IMR-90 (cell line): ENCODE results near the gene MCRS1. TPM values are rescaled to one million over a fixed set of nuclear protein-coding genes. Genes with fewer than 3 reads are reported as not detected.

Experiments
- ATAC-seq: fragments of 200-7000 bp; cut with Tn5 transposase; 2 replicates; pipeline ENCODE4 v1.9.1; 2020; ENCODE audit warnings: low read depth, mild to moderate bottlenecking, moderate library complexity
- BruUV-seq: library from RNA; stranded (reverse); fragments of 400-500 nt; replicated peaks from 2 replicates; lab custom pipeline; 2021; lab: Mats Ljungman, UMichigan
- CTCF ChIA-PET: fragments of 300-600 bp; formaldehyde crosslinking; extraction: SDS; loops from one replicate; lab custom pipeline; 2021; ENCODE audit warnings: antibody characterized with exemption; lab: Yijun Ruan, JAX
- POLR2A ChIA-PET: fragments of 300-600 bp; sonication (Branson Sonifier 250); formaldehyde crosslinking; loops from one replicate; lab custom pipeline; 2022; ENCODE audit warnings: antibody characterized with exemption; ENCODE audit not compliant: unreplicated experiment; lab: Charles Lee
- DNase-seq: peaks from one replicate; pipeline ENCODE4 v3.0.0; 2013
- H2AFZ ChIP-seq: replicated peaks from 2 replicates; pipeline ENCODE3; 2013; ENCODE audit warnings: low read length, mild to moderate bottlenecking; ENCODE audit not compliant: poor library complexity
- H2AK5ac ChIP-seq: 2 replicates; pipeline ENCODE4 v1.6.1; 2013; ENCODE audit warnings: low read depth, low read length, inconsistent platforms
- H2AK9ac ChIP-seq: replicated peaks from 2 replicates; pipeline ENCODE3; 2013; ENCODE audit warnings: mild to moderate bottlenecking, low read depth, low read length, moderate library complexity; ENCODE audit not compliant: poor library complexity
- H2BK120ac ChIP-seq: 2 replicates; pipeline ENCODE4 v1.6.1; 2013; ENCODE audit warnings: low read depth, low read length, inconsistent platforms
- H2BK15ac ChIP-seq: 3 replicates; pipeline ENCODE4 v1.6.1; 2013; ENCODE audit warnings: low read depth, low read length, inconsistent platforms
- H2BK20ac ChIP-seq: 2 replicates; pipeline ENCODE4 v1.6.1; 2013; ENCODE audit warnings: low read depth, mild to moderate bottlenecking, inconsistent platforms, low read length, moderate library complexity
- H2BK5ac ChIP-seq: 2 replicates; pipeline ENCODE4 v1.6.1; 2013; ENCODE audit warnings: mild to moderate bottlenecking, low read depth, low read length, inconsistent platforms; ENCODE audit not compliant: poor library complexity, severe bottlenecking
- H3K14ac ChIP-seq: replicated peaks from 2 replicates; pipeline ENCODE4 v1.6.1; 2013; ENCODE audit warnings: low read depth, low read length, inconsistent platforms
- H3K18ac ChIP-seq: 2 replicates; pipeline ENCODE4 v1.6.1; 2013; ENCODE audit warnings: low read depth, low read length, control low read depth
- H3K23ac ChIP-seq: 2 replicates; pipeline ENCODE4 v1.6.1; 2013; ENCODE audit warnings: low read depth, low read length, inconsistent platforms
- H3K27ac ChIP-seq: 2 replicates; pipeline ENCODE4 v1.5.1; 2013; ENCODE audit warnings: mild to moderate bottlenecking, control low read depth, low read length; ENCODE audit not compliant: insufficient read depth
- H3K27me3 ChIP-seq: 2 replicates; pipeline ENCODE4 v1.6.1; 2013; ENCODE audit warnings: low read length; ENCODE audit not compliant: control insufficient read depth, insufficient read depth
- H3K36me3 ChIP-seq: 2 replicates; pipeline ENCODE4 v1.6.1; 2013; ENCODE audit warnings: low read length, mixed read lengths; ENCODE audit not compliant: control insufficient read depth, insufficient read depth
- H3K4ac ChIP-seq: 2 replicates; pipeline ENCODE4 v1.6.1; 2013; ENCODE audit warnings: low read depth, low read length, inconsistent platforms
- H3K4me1 ChIP-seq: 2 replicates; pipeline ENCODE4 v1.6.1; 2013; ENCODE audit warnings: low read length, mixed read lengths; ENCODE audit not compliant: control insufficient read depth, insufficient read depth
- H3K4me2 ChIP-seq: 2 replicates; pipeline ENCODE4 v1.6.1; 2013; ENCODE audit warnings: low read depth, mild to moderate bottlenecking, control low read depth, low read length, moderate library complexity
- H3K4me3 ChIP-seq: 2 replicates; pipeline ENCODE4 v1.5.1; 2013; ENCODE audit warnings: low read depth, mild to moderate bottlenecking, control low read depth, low read length, moderate library complexity; ENCODE audit not compliant: insufficient read depth
- H3K56ac ChIP-seq: 2 replicates; pipeline ENCODE4 v1.6.1; 2013; ENCODE audit warnings: low read length, inconsistent platforms; ENCODE audit not compliant: insufficient read depth; ENCODE audit errors: extremely low read depth
- H3K79me1 ChIP-seq, 2 experiments: 2 replicates each; pipeline ENCODE4 v1.6.1; 2013; ENCODE audit warnings: low read length in 2 of 2, inconsistent platforms in 1 of 2, low read depth in 1 of 2
- H3K9ac ChIP-seq: 2 replicates; pipeline ENCODE4 v1.6.1; 2013; ENCODE audit warnings: low read depth, low read length, control low read depth
- H3K9me1 ChIP-seq: 2 replicates; pipeline ENCODE4 v1.6.1; 2013; ENCODE audit warnings: low read length, inconsistent platforms; ENCODE audit not compliant: insufficient read depth
- H3K9me3 ChIP-seq: 2 replicates; pipeline ENCODE4 v1.6.1; 2013; ENCODE audit warnings: low read length; ENCODE audit not compliant: control insufficient read depth, insufficient read depth
- H4K20me1 ChIP-seq: 2 replicates; pipeline ENCODE4 v1.6.1; 2013; ENCODE audit warnings: low read length, inconsistent platforms; ENCODE audit not compliant: insufficient read depth
- H4K5ac ChIP-seq: 2 replicates; pipeline ENCODE4 v1.6.1; 2013; ENCODE audit warnings: mild to moderate bottlenecking, low read depth, low read length, control low read depth
- H4K8ac ChIP-seq, 2 experiments: 2 replicates each; pipeline ENCODE4 v1.6.1; 2013; ENCODE audit warnings: low read depth in 2 of 2, low read length in 2 of 2, control low read depth in 1 of 2, inconsistent platforms in 1 of 2
- H4K91ac ChIP-seq: 2 replicates; pipeline ENCODE4 v1.6.1; 2013; ENCODE audit warnings: low read depth, low read length, inconsistent platforms; ENCODE audit not compliant: insufficient read depth
- BHLHE40 ChIP-seq: fragments of 150-350 bp; IDR thresholded peaks from 2 replicates; pipeline ENCODE4 v1.6.1; 2016; ENCODE audit warnings: mild to moderate bottlenecking, low read depth, low read length
- CEBPB ChIP-seq: IDR thresholded peaks from 2 replicates; pipeline ENCODE4 v1.6.1; 2012; ENCODE audit warnings: low read depth, low read length, improper control_type of control experiment
- CHD1 ChIP-seq: IDR thresholded peaks from 2 replicates; pipeline ENCODE4 v1.6.1; 2012; ENCODE audit warnings: low read depth, low read length, improper control_type of control experiment
- FOS ChIP-seq: fragments of 150-350 bp; IDR thresholded peaks from 2 replicates; pipeline ENCODE4 v1.6.1; 2016; ENCODE audit warnings: low read depth, low read length
- MAFK ChIP-seq: IDR thresholded peaks from 2 replicates; pipeline ENCODE4 v1.6.1; 2012; ENCODE audit warnings: low read depth, low read length, improper control_type of control experiment
- MAZ ChIP-seq: IDR thresholded peaks from 2 replicates; pipeline ENCODE4 v1.6.1; 2012; ENCODE audit warnings: low read depth, mild to moderate bottlenecking, low read length, improper control_type of control experiment, moderate library complexity, borderline replicate concordance
- MXI1 ChIP-seq: IDR thresholded peaks from 2 replicates; pipeline ENCODE4 v1.6.1; 2012; ENCODE audit warnings: low read depth, mild to moderate bottlenecking, low read length, moderate library complexity, borderline replicate concordance
- NFE2L2 ChIP-seq: fragments of 150-350 bp; IDR thresholded peaks from 2 replicates; pipeline ENCODE4 v1.6.1; 2016; ENCODE audit warnings: low read depth, mild to moderate bottlenecking, low read length
- POLR2A ChIP-seq: IDR thresholded peaks from 2 replicates; pipeline ENCODE4 v1.6.1; 2012; ENCODE audit warnings: mild to moderate bottlenecking, low read depth, low read length
- RAD21 ChIP-seq: IDR thresholded peaks from 2 replicates; pipeline ENCODE4 v1.6.1; 2012; ENCODE audit warnings: low read length, improper control_type of control experiment
- RCOR1 ChIP-seq: IDR thresholded peaks from 2 replicates; pipeline ENCODE4 v1.6.1; 2012; ENCODE audit warnings: mild to moderate bottlenecking, low read length, improper control_type of control experiment; ENCODE audit not compliant: insufficient replicate concordance
- RFX5 ChIP-seq: IDR thresholded peaks from 2 replicates; pipeline ENCODE4 v1.8.0; 2012; ENCODE audit warnings: low read depth, mild to moderate bottlenecking, low read length, moderate library complexity
- SMC3 ChIP-seq: fragments of 150-350 bp; IDR thresholded peaks from 2 replicates; pipeline ENCODE4 v1.6.1; 2016; ENCODE audit warnings: low read depth, mild to moderate bottlenecking, antibody characterized with exemption, low read length, moderate library complexity
- WGBS, 2 experiments: methylation state at CpG; one replicate each; pipeline versions ENCODE4 v1.1.5 to v1.1.7; 2013; ENCODE audit warnings: missing lambda C conversion rate in 2 of 2; ENCODE audit not compliant: insufficient read length in 1 of 2; ENCODE audit errors: extremely low coverage in 2 of 2; 5-methylcytosine and 5-hydroxymethylcytosine counted together
- dilution Hi-C: fragments of 300-500 bp; cut with HindIII; formaldehyde crosslinking; loops from one replicate; pipeline ENCODE4 v1.14.3; 2018; ENCODE audit warnings: low sequenced_read_pairs; ENCODE audit not compliant: unreplicated experiment
- in situ Hi-C: fragments of 300-500 bp; cut with MboI; formaldehyde crosslinking; loops from 3 replicates; pipeline ENCODE4 v1.14.3; 2019; ENCODE audit warnings: low sequenced_read_pairs, inconsistent platforms, mixed read lengths
- intact Hi-C: fragments of 100-400 bp; cut with micrococcal nuclease; formaldehyde crosslinking; loops from 2 replicates; pipeline ENCODE4 v1.10.0; 2022
- polyA plus RNA-seq, 3 experiments: library from polyadenylated mRNA; depleted of rRNA; stranded (reverse); fragments of >200 nt; gene quantifications; 2 replicates each; pipeline ENCODE4 v1.2.3, GENCODE V29; 2012; ENCODE audit warnings: low replicate concordance in 1 of 3
- total RNA-seq: library from RNA; depleted of rRNA; stranded (reverse); fragments of >200 nt; gene quantifications from 2 replicates; pipeline ENCODE4 v1.2.3, GENCODE V29; 2012
- TF ChIP-seq, protein P1 (sequence below): conservative IDR thresholded peaks from 2 replicates; pipeline ENCODE4 v1.5.1; 2012; ENCODE audit warnings: mild to moderate bottlenecking, low read depth, low read length, improper control_type of control experiment
- TF ChIP-seq, protein P2 (sequence below): fragments of 150-350 bp; IDR thresholded peaks from 2 replicates; pipeline ENCODE4 v1.6.1; 2016; ENCODE audit warnings: low read depth, mild to moderate bottlenecking, low read length, moderate library complexity, borderline replicate concordance
- TF ChIP-seq, protein P3 (sequence below): fragments of 150-350 bp; IDR thresholded peaks from 2 replicates; pipeline ENCODE4 v1.6.1; 2017; ENCODE audit warnings: mild to moderate bottlenecking, antibody characterized with exemption, low read length, low read depth

MCRS1 gene
- total and polyA plus RNA-seq, 2 of the 4 experiments (the other 2 are of a cell fraction): 72.9 to 73.2 TPM

DNA sequence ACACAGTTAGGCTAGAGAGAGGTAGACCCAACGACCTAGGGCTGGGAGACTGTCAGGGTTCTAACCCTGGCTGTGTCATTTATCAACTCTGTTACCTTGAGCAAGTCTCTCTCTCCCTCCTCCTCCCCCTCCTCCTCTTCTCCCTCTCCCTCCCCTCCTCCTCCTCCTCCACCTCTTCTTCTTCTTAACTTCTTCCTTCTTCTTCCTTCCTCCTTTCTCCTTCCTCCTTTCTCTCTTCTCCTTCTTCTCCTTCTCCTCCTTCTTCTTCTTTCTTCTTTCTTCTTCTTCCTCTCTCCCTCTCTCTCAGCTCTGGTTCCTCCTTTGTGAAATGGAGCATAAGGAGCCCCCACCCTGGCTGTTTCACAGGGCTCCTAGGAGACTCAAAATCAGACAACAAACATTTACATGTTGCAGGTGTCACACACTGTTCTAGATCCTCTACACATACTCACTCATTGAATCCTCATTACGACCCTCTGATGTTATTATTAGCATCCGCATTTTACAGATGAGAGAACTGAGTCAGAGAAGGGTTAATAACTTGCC, 31.3 kb downstream of the MCRS1 start:
- Histone ChIP-seq H2BK5ac (no peak overlapping the region), H3K9ac (no peak overlapping the region), H3K23ac (no peak overlapping the region), H3K36me3 (no peaks in the 10 kb centered on the region), H3K14ac (no peak overlapping the region), H4K8ac (no peak overlapping the region), H3K79me1 (no peaks in the 10 kb centered on the region), H3K4me3 (no peak overlapping the region), H3K18ac (no peak overlapping the region), H2BK15ac (no peak overlapping the region), H3K4me1 (0 out of 2 replicates have a peak, but pooled peaks cover 2% of the 10 kb centered on the region), H3K4me2 (no peak overlapping the region), H2AK5ac (no peak overlapping the region), H4K91ac (no peak overlapping the region), H2BK120ac (no peak overlapping the region), H3K9me3 (no peaks in the 10 kb centered on the region), H3K4ac (no peak overlapping the region), H2AFZ (no peak overlapping the region), H3K27ac (no peak overlapping the region), H3K9me1 (no peaks in the 10 kb centered on the region), H3K56ac (no peak overlapping the region), H4K20me1 (no peaks in the 10 kb centered on the region; the same call in 1 of the 2 replicates), H3K27me3 (peaks cover 40% of the 10 kb centered on the region), H4K5ac (no peak overlapping the region), H2AK9ac (no peak overlapping the region), H2BK20ac (no peak overlapping the region)
- intact Hi-C loops (no loop called here), dilution Hi-C loops (no loop called here), in situ Hi-C loops (no loop called here)
- ATAC-seq: no peak
- ChIA-PET POLR2A (no interaction called here), CTCF (interaction anchor here (1.3 kb wide), 1 partner anchor 178 kb away, joined by 4 read pairs; no protein-coding TSS in a partner anchor)
- no peak for DNase-seq
- no TSS peak for BruUV-seq
- no CpG with 5 or more reads among the region's 3 CpGs for WGBS, 2 experiments
- TF ChIP-seq CHD1 (no peak), RFX5 (no peak), RCOR1 (no peak), MXI1 (no peak), MAFK (no peak), MAZ (no peak), BHLHE40 (no peak), FOS (no peak), NFE2L2 (no peak), SMC3 (no peak), RAD21 (no peak), POLR2A (no peak), CEBPB (no peak)
- TF ChIP-seq, protein P1, sequence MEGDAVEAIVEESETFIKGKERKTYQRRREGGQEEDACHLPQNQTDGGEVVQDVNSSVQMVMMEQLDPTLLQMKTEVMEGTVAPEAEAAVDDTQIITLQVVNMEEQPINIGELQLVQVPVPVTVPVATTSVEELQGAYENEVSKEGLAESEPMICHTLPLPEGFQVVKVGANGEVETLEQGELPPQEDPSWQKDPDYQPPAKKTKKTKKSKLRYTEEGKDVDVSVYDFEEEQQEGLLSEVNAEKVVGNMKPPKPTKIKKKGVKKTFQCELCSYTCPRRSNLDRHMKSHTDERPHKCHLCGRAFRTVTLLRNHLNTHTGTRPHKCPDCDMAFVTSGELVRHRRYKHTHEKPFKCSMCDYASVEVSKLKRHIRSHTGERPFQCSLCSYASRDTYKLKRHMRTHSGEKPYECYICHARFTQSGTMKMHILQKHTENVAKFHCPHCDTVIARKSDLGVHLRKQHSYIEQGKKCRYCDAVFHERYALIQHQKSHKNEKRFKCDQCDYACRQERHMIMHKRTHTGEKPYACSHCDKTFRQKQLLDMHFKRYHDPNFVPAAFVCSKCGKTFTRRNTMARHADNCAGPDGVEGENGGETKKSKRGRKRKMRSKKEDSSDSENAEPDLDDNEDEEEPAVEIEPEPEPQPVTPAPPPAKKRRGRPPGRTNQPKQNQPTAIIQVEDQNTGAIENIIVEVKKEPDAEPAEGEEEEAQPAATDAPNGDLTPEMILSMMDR: no peak
- TF ChIP-seq, protein P2, sequence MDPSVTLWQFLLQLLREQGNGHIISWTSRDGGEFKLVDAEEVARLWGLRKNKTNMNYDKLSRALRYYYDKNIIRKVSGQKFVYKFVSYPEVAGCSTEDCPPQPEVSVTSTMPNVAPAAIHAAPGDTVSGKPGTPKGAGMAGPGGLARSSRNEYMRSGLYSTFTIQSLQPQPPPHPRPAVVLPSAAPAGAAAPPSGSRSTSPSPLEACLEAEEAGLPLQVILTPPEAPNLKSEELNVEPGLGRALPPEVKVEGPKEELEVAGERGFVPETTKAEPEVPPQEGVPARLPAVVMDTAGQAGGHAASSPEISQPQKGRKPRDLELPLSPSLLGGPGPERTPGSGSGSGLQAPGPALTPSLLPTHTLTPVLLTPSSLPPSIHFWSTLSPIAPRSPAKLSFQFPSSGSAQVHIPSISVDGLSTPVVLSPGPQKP: no peak
- TF ChIP-seq, protein P3, sequence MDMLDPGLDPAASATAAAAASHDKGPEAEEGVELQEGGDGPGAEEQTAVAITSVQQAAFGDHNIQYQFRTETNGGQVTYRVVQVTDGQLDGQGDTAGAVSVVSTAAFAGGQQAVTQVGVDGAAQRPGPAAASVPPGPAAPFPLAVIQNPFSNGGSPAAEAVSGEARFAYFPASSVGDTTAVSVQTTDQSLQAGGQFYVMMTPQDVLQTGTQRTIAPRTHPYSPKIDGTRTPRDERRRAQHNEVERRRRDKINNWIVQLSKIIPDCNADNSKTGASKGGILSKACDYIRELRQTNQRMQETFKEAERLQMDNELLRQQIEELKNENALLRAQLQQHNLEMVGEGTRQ: no peak
